ENCODE measurements around the gene KCNK15. TPM values are rescaled to one million over a fixed set of nuclear protein-coding genes. Genes with fewer than 3 reads are reported as not detected.

Gene KCNK15
- total and polyA plus RNA-seq, 4 donors = 0.08 to 0.11 (median 0.08) TPM; not detected in 1

- Histone ChIP-seq H3K27me3 (ENCODE audit: control insufficient read depth in 4 of 4, insufficient read depth in 4 of 4, low read length in 3 of 4) (peaks cover 0 to 3% (median 0%) of the 10 kb centered on the region in 4 donors), H3K4me3 (ENCODE audit: low read depth in 1 of 3, low read length in 3 of 3) (no peak overlapping the region), H3K9me3 (ENCODE audit: control insufficient read depth in 4 of 4, low read length in 3 of 4) (no peaks in the 10 kb centered on the region), H3K27ac (ENCODE audit: low read depth in 1 of 2, low read length in 2 of 2) (no peak overlapping the region), H3K9ac (ENCODE audit: low read depth in 1 of 2, low read length in 2 of 2) (no peak overlapping the region), H3K36me3 (ENCODE audit: control insufficient read depth in 4 of 4, insufficient read depth in 3 of 4, low read depth in 1 of 4, low read length in 3 of 4) (no peaks in the 10 kb centered on the region), H3K4me1 (ENCODE audit: control insufficient read depth in 4 of 4, insufficient read depth in 4 of 4, low read length in 3 of 4) (no peaks in the 10 kb centered on the region)
- WGBS = 97% methylated on average over 1 of the region's 1 CpG
- DNase-seq (ENCODE audit: low spot score) = no peak
- TF ChIP-seq ATF3 (IDR thresholded peaks at IDR 0.05) = no peak
- no peak for TF ChIP-seq SP1 (IDR thresholded peaks at IDR 0.05)
- TF ChIP-seq YY1 (IDR thresholded peaks at IDR 0.05) = no peak
- TF ChIP-seq FOXA2 (IDR thresholded peaks at IDR 0.05) = no peak
- no peak for TF ChIP-seq FOXA1 (IDR thresholded peaks at IDR 0.05)
- no peak for TF ChIP-seq TAF1 (conservative IDR thresholded peaks at IDR 0.05)
- TF ChIP-seq REST (IDR thresholded peaks at IDR 0.05) = no peak
- no peak for TF ChIP-seq GABPA (IDR thresholded peaks at IDR 0.05 in 1 of 2, conservative IDR thresholded peaks at IDR 0.05 in 1 of 2)
- no peak for TF ChIP-seq HNF4G (IDR thresholded peaks at IDR 0.05)
- TF ChIP-seq HNF4A (conservative IDR thresholded peaks at IDR 0.05) = no peak
- no peak for TF ChIP-seq CTCF (IDR thresholded peaks at IDR 0.05; ENCODE audit: low read depth, low read length, missing input control)
- no peak for TF ChIP-seq NR2F2 (IDR thresholded peaks at IDR 0.05)
- no peak for TF ChIP-seq ZBTB33 (IDR thresholded peaks at IDR 0.05)
- TF ChIP-seq MAX (IDR thresholded peaks at IDR 0.05) = no peak
- no peak for TF ChIP-seq RXRA (IDR thresholded peaks at IDR 0.05)
- TF ChIP-seq EGR1 (IDR thresholded peaks at IDR 0.05; ENCODE audit: low read depth in 2 of 2) = no peak
- no peak for TF ChIP-seq JUND (IDR thresholded peaks at IDR 0.05)
- TF ChIP-seq RAD21 (IDR thresholded peaks at IDR 0.05) = no peak
Measured at GRCh38 chr20:44759595-44759994, 13.9 kb downstream of the KCNK15 start.
